GM20000 (cell line): ENCODE results near the gene MIOX.

Source experiments
- DNase-seq: peaks from one replicate; pipeline ENCODE4 v3.0.0; 2012; ENCODE audit warnings: low spot score
- TF ChIP-seq, protein P1 (sequence below): IDR thresholded peaks from 2 replicates; pipeline ENCODE4 v1.5.1; 2012; ENCODE audit warnings: mild to moderate bottlenecking, control low read depth; ENCODE audit errors: extremely low read depth, missing control alignments

MIOX gene

DNA sequence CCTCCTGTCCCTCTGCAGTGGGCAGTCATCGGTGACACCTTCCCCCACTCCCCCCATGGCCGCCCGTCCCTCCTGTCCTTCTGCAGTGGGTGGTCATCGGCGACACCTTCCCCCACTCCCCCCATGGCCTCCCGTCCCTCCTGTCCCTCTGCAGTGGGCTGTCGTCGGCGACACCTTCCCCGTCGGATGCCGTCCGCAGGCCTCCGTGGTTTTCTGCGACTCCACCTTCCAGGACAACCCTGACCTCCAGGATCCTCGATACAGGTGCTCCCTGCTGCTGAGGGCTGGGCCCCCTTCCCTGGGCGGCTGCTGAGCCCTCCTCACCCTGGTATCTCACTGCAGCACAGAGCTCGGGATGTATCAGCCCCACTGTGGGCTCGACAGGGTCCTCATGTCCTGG is 2.2 kb downstream of the MIOX start:
- no peak for DNase-seq
- TF ChIP-seq, protein P1, sequence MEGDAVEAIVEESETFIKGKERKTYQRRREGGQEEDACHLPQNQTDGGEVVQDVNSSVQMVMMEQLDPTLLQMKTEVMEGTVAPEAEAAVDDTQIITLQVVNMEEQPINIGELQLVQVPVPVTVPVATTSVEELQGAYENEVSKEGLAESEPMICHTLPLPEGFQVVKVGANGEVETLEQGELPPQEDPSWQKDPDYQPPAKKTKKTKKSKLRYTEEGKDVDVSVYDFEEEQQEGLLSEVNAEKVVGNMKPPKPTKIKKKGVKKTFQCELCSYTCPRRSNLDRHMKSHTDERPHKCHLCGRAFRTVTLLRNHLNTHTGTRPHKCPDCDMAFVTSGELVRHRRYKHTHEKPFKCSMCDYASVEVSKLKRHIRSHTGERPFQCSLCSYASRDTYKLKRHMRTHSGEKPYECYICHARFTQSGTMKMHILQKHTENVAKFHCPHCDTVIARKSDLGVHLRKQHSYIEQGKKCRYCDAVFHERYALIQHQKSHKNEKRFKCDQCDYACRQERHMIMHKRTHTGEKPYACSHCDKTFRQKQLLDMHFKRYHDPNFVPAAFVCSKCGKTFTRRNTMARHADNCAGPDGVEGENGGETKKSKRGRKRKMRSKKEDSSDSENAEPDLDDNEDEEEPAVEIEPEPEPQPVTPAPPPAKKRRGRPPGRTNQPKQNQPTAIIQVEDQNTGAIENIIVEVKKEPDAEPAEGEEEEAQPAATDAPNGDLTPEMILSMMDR, result no peak

DNA sequence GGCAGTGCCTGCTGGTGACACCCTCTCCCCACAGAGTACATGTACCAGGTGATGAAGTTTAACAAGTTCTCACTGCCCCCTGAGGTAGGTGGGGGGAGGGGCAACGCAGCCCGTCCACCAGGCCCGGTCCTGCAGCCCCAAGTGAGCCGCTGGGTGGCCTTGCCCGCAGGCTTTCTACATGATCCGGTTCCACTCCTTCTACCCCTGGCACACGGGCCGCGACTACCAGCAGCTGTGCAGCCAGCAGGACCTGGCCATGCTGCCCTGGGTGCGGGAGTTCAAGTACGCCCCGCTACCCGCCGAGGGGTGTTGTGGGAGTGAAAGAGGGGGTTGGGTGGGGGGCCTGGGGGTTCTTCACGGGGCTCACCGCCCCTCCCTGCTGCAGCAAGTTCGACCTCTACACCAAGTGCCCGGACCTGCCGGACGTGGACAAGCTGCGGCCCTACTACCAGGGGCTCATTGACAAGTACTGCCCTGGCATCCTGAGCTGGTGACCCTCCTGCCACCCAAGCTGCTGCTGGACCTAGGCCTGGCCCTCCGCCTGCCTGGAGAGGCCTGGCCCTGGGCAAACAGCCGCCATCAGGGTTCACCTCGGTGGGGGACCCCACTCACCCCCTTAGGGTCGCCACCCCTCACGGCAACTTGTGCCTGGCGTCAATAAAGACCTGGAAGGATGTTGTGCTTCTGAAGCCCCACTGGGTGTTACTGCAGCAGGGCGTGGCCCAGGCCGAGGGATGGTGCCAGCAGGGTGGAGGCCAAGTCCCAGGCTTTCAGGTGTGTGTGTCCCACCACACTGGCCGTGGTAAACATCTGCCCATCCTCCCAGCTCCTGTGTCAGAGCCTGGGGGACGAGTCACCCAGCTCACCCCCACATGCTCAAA is 2.9 kb downstream of the MIOX start:
- TF ChIP-seq, protein P1, result no peak
- DNase-seq, result no peak

DNA sequence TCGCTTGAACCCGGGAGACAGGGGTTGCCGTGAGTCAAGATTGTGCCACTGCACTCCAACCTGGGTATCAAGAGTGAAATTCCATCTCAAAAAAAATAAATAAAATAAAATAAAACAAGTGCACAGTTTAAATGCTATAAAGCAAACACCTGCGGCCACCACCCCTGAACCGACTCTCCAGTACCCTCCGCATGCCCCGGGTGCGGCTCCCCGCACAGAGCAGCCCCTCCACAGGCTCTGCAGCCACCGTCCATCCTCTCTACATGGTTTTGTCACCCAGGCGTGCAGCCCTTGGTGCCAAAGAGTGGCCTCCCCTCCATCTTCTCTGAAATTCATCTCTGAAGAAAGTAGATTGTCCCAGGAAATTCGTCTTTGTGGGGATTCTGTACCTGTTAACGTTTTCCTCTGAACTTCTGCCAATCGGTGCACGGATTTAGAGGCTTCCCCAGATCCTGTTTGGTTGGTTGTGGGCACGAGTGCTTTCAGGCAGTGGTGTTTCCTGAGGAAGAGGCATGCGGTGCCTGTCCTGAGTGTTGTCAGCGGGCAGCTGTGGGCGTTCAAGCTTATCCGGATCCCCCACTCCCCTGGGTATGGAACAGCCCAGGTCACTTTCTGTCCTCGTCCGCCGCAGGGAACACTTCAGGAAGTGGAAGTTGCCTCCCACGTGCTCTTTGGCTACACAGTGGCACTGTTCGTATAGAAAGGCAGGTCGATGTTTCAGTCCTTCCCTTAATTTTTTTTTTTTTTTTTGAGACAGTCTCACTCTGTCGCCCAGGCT is 4.1 kb downstream of the MIOX start:
- TF ChIP-seq, protein P1, result no peak

DNA sequence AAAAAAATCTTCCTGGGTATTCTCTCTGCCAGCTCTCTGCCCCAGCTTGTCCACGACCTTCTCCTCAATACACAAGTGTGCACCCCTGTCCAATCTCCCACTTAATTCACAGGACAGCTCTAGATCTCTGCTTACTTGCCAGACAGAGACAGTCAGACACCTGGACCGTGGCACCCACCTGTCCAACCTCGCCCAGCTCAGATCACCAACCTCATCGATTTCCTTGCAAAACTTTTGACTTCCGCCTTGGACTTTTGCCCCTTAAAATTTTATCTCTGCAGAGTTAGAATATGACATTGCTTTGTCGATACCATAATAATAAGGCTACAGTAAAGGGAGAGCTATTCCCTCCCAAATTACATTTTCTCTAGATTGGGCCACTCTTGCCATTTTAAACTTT is 10.4 kb downstream of the MIOX start:
- DNase-seq, result no peak
- TF ChIP-seq, protein P1, result no peak

More for the DNA sequence above, 4.1 kb downstream of the MIOX start:
- peak; percentile 33 for DNase-seq

DNA sequence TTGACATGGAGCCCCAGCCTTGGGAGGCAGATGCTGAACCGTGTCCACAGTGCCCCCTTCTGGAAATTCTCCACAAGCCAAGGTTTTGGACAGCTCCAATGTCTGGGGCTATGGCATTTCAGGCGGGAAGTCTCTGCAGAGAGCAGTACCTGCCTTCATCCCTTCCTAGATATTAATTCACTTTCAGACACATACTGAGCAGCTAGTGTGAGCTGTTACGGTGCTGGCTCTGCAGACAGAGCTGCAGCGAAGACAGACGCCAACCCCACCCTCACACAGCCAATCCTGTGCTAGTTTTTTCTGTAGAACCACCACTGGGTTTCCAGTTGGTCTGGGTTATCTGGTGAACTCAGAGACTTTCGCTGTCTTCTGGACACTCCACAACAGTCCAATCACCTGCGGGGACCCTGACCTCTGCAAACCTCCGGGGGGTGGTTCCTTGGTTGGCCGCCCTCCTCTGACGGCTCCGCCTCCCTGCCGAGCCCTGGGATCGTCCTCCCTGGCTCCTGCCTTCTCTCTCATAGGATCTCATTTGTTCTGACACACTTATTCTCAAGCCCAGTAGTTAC is 11.7 kb downstream of the MIOX start:
- DNase-seq, result peak; percentile 78
- TF ChIP-seq, protein P1, result peak; percentile 62

DNA sequence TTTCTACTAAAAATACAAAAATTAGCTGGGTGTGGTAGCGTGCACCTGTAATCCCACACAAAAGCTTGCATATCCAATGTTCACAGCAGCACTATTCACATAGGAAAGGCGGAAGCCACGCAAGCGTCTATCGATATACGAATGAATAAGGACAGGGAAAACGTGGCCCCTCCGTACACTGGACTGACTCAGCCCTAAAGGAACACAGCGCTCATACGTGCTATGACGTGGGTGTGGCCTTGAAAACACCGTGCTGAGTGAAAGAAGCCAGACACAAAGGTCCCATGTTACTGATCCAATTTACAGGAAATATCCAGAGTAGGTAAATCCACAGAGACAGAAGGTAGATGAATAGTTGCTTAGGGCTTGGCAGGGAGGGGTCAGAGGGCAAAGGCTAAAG is 13.8 kb downstream of the MIOX start:
- TF ChIP-seq, protein P1, result no peak
- no peak for DNase-seq

DNA sequence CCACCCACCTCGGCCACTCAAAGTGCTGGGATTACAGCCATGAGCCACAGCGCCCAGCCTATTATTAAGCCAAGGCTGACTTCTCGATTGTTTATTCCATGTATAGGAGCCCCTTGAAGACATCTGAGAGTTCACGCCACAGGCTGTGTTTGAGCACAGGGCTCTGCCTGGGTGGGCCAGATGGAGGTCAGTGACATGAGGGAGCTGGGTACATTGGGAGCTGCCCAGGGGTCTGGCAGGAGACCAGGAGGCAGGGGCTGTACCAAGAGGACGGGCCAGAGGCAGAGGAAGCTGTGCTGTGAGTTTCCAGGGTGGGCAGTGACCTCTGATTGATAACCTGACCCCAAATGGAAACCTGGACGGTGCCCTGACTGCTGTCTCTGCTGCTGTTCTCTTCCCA is 15.4 kb downstream of the MIOX start:
- TF ChIP-seq, protein P1, result no peak
- no peak for DNase-seq
